Hematopoietic multipotent progenitor cell treated with erythropoietin and hydrocortisone succinate and interleukin-3 and kit ligand, for 17 days (in vitro differentiated cells): Measurements from ENCODE around the gene CCDC91.
"Not testable (repeated sequence)": the region's sequence is repeated elsewhere in the genome, so short reads cannot be mapped to it uniquely, and the experiment has no call there.

Experiments
- DNase-seq: peaks from one replicate; pipeline ENCODE4 v3.0.0-alpha.2; 2015; ENCODE audit warnings: low spot score

The CCDC91 gene

DNA sequence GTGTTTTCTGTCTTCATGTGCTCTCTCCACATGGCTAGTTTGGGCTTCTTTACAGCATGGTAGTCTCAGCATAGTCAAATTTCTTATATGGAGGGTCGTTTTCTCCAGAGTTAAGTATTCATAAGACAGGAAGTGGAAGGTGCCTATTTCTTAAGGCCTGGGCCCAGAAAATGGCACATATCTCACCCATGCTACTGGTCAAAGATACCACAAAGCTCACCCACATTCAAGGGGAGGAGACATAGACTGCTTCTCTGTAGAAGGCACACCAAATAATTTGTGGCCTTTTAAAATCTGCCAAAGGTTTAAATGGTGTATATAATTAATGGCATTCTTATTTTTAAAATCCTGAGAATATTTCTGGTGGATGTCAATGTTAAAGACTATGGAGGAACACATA is 44.8 kb downstream of the CCDC91 start:
- no peak for DNase-seq

DNA sequence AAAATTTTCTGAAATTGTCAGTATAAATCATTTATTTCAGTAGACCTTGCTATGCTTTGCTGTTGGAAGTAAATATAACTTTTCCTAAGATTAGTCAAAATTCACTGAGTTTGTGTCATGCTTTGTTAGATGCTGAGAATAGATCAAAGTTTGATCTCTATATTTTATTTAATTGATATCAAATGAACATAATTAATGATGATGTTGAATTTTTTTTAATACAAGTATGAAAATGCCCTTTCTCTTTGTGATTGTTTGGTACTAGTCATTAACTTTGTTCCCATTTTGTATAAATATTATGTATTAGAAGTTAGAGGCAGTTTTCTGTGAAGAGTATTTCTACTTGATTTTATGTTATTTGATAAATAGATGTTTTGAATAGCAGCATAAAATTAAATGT is 45.7 kb downstream of the CCDC91 start:
- DNase-seq, result no peak

DNA sequence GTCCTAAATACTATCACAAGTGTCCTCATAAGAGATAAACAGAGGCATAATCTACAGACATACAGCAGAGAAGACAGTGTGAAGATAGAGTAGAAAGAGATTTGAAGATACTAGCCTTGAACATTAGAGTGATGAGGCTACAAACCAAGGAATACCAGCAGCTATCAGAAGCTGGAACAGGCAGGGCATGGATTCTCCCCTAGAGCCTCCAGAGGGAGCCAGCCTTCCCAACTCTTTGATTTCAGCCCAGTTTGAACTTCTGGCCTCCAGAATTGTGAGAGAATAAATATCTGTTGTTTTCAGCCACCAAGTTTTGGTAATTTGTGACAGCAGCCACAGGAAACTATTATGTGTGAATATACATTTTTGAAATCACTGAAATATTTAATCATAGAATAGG is 47.2 kb downstream of the CCDC91 start:
- DNase-seq, result peak; percentile 26

DNA sequence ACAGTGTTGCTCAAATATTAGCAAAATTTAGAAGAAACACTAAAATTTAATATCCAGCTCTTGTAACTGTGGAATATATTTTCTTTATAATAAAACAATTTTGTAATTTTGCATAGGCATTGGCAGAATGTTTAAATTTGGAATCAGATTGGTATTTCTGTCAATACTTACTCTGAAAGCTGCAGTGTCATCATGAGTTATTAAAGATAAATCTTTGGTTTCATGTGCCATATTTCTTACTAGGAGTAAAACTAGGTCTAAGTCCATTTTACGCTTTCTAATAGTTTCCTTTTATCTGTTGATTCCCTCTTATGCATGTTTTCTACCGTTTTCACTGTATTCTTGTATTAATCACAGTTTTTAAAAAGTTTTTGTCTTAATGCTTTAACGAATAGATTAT is 49.7 kb downstream of the CCDC91 start:
- peak; percentile 47 for DNase-seq

DNA sequence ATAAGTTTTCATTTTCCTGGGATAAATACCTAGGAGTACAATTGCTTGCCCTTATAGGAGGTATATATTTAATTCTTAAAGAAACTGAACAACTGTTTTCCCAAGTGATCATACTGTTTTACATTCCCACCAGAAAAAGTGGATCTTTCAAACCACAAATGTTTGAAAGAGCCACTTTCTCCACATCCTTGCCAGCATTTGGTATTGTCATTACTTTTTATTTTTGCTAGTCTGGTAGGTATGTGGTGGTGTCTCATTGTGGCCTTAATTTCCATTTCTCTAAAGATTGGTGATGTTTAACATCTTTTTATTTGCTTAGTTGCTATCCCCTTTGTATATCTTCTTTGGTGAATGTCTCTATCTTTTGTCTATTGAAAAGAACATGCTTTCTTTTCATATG is 50.6 kb downstream of the CCDC91 start:
- no peak for DNase-seq

DNA sequence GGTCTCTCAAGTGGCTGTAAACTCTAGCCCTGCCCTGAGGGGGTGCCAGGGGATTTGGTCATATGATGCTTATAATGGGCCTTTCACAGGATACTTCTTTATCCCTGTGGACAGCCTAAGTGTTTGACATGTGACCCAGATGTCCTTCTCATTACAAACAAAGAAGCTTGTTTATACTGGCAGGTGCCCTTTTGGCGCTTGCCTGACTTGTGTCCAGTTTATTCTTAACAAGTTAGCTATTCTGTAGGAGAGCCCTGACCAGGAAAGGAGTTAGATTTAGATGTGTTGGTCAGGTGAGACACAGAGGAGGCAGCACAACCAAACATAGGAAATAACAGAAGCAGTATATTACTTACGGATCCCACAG is 51.9 kb downstream of the CCDC91 start:
- DNase-seq, result no peak

DNA sequence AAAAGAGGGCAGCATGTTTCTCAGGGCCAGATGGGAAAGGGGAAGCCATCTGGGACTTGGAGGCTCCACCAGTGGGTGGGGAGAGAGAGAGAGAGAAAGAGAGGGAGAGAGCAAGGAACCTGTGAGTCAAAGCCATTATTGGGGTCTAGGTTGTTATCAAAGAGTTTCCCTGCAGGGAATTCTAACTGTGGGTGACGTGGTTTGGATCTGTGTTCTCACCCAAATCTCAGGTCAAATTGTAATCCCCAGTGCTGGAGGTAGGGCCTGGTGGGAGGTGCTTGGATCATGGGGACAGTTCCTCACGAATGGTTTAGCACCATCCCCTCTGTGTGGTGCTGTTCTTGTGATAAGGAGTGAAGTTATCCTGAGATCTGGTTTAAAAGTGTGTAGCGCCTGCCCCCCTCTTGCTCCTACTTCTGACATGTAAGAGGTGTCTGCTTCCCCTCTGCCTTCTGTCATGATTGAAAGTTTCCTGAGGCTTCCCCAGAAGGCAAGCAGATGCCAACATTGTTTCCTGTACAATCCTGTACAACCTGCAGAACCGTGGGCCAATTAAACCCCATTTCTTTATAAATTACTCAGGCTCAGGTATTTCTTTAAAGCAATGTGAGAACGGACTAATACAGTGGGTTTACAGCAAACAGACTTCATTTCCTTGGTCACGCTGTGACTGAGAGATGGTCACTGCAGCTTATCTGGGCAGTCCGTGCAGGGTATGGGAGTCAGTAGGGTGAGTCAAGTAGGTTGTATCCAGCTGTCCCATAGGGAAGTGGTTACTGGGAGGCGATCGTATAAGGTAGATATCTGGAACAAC is 52.4 kb downstream of the CCDC91 start:
- peak; percentile 61 for DNase-seq

DNA sequence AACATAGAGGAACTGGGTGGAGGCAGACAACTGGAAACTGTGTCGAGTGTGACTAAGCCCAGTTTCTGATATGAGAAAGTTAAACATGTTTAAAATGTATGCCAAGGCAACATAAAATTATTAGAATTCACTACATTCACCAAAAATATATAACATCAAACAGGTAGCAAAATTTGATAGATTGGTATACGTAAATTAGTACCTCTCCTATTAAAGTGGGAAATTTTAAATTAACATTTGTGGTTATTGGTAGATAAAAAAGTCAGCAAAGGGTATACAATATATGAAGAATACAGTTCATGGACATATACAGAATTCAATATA is 53.0 kb downstream of the CCDC91 start:
- DNase-seq, result no peak

DNA sequence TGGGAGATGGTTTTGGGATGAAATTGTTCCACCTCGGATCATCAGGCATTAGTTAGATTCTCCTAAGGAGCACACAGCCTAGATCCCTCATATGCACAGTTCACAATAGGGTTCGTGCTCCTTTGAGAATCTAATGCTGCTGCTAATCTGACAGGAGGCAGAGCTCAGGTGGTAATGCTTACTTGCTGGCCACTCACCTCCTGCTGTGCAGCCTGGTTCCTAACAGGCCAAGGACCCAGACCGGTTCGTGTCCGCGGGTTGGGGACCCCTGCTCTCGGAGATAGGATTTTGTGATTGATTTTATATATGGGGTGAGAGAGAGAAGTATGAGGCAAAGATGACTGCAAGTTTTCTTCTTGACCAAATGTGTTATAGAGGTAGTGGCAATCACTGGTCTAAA is 57.5 kb downstream of the CCDC91 start:
- DNase-seq, result no peak

DNA sequence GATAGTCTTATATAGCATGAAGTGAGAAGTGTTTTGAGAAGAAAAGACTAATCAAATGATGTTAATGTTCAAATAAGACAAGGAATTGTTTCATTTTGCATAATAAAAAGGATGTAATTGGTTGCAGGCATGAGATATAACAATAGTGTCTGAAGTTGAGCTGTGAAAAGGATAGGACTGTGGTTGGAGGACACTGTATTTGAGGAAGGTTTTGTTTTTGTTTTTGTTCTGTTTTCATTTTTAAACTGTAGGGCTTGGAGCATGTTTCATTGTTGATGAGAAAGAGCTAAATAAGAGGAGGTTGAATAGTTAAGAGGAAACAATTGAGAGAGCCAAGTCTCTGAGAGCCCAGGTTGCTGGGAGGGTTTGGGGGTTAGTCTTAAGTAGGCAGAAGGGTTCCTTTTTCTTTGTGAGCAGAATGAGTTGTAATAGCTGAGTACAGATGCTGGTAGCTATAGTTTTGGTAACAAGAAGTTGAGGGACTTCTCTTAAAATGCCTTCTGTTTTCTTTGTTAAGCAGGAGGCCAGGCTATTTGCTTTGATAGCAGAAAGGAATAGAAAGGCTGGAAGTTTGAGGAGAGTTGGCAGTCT is 58.4 kb downstream of the CCDC91 start:
- DNase-seq, result no peak

DNA sequence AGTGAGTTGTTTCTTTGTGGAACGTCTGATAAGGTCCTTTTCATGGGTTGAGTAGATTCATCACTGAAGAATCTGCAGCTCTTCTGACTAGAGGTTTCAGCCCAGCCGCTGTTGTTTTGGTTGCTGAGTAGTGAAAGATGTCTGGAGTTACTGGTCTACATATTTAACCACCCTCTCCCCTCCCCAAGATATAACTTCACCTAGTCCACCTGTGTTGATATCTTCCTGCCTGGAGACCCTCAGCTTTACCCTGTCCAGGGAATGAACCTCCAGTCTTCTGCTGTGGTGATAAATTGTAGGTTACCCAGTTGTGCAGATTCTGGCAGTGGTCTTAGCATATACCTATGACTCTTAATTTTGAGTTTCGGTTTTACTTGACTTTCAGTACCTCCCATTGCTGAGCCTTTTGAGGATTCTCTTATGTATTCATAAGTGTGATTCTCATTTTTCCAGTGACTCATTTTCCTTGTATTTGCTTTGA is 62.9 kb downstream of the CCDC91 start:
- DNase-seq, result no peak

DNA sequence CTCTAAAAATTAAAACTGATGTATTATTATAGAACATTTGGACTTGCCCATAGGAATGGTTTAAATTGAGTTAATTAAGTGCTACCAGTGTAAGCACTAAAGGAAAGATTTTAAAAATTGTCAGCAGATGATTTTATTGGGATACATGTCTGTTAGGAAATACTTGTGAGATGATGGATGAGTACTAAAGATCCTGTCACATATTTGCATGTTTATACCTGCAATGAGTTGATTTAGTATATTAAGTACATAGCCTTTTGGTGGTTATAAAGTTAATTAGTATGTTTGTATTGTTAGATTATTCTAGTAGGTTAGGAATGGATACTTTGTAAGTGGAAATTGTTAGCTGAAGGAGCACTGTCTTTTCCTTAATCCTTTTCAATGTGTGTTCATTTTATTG is 67.2 kb downstream of the CCDC91 start:
- no peak for DNase-seq

DNA sequence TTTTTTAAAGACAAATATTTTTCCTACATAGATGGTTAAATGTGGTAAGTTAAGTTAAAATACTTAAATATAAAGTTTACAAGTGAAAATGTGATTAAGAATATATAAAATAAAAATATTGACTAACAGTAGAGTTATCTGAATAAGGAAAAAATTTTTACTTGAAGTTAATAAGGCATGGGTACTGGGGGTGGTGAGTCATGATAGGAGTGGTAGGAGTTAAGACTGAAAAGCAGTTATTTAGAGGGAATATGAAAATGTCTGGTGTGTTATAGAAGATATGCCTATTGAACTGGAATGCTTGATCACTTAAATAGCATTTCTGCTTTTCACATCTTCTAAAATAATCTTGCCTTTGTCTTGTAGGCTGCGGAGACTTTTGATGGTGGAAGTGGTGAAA is 68.7 kb downstream of the CCDC91 start:
- no peak for DNase-seq

DNA sequence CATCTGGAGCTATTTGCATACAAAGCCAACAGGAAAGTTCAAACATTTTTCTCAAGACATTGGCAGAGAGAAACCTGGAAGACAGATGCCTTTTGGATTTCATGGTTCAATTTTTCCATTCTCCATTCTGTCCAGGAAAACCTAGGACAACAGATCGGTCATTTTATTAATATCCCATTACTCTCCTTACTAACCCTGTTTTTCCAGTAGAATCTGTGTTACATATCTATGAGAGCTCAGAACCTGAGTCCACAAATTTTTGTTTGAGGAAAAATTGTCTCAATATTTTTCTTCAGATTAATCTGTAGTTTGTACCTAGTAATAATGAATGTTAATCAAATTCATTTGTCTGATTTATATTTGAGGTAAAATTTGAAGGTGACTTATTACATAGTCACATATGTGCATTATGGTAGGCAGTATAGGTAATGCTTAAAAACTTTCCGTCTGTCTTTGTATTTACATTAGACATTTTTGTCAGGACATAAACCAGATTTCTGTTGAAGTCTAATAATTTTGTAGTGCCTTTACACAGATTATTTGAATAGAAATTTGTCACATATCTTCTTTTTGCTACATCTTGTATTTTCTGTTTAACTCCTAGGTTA is 75.3 kb downstream of the CCDC91 start:
- no peak for DNase-seq

DNA sequence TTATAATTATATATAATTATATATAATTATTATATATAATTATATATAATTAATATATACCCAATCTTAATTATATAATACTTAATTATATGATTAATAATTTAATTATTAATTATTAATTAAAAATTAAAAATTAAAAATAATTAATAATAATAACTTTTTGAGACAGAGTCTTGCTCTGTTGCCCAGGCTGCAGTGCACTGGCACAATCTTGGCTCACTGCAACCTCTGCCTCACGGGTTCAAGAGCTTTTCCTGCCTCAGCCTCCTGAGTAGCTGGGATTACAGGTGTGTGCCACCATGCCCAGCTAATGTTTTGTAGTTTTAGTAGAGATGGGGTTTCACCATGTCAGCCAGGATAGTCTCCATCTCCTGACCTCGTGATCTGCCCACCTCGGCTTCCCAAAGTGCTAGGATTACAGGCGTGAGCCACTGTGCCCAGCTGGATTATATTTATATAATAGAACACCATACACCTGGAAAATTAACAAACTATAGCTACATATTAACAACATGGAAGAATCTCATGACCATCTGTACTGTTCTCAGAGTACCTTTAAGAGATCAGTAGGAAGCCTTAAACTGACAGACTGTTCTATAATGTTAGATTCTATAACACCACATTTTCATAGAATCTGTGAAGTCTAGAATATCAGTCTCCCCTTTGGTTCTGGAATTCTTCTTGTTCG is 77.8 kb downstream of the CCDC91 start:
- DNase-seq, result not testable (repeated sequence)

DNA sequence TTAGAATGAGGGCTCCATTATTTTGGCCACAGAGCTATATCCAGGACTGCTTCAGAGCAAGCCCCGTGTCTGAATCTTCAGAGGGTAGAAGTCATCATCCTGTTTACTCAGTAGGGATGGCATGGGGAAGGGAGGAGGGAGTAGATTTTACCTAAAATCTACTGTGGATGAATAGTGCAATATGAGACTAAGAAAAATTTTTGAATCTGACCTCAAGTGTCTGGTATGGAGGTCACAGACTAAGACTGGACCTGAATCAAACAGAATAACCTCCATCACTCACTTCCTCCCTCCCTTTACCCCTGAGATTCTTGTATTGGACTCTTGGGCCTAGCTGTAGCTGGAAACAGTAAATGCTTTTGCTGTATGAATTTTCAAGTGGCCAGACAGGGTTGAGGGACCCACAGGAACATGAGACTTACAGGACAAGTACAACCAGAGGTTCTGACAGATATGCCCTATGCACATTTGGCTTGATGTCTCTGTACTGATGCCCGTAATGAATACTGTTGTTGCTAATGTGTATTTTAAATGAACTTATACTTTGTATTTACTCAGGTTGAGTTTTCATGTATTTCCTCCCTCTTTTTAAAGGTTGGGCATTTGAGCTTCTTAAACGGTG is 78.5 kb downstream of the CCDC91 start:
- DNase-seq, result no peak

DNA sequence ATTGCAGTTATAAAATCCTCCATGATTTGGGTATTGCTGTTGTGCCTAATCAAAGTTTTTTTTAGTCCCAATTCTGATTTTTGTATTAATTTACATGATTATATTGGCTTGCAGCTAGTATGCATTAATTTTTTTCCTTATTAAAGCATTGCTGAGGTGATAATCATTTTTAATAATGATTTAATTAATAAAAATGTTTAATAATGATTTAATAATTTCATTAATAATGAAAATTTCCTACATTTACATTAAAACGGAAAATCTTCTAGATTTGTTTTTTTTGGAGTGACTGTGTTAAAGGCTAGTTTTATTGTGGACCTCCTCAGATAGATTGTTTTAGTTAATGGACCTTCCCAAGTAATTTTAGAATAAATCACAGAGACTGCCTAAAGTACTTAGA is 79.6 kb downstream of the CCDC91 start:
- no peak for DNase-seq

DNA sequence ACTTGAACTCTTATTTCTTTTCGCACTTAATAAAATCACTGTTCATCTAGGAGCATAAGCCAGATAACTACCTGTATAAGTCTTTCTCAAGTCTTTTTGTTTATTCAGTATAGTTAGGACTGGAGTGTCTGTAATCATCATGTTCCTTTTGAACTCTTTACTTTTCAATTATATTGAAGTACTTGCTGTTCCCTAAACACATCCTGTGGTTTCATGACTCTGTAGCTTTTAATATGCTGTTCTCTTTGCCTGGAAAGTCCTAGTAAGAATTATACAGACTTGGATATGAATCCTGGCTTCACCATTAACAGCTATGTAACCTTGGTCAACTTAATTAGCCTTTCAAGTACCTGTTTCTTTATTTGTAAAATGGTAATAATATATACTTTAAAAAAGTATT is 88.2 kb downstream of the CCDC91 start:
- no peak for DNase-seq

DNA sequence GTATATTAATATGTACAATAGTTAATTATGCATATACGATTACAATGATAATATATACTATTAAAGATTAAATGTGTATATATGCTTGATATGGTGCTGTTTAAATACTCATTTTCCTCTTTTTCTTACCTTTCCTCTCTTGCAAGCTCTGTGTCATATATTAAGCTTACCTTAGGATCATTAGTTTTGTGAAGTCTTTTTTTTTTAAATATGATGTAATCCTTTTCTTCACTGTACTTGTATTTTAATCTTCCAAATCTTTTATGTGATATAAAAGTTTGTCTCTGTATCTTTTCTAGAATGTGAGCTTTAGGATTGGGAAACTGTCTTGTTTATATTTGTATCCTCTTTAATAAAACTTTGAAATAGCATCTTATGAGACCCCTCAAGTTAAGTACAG is 88.7 kb downstream of the CCDC91 start:
- no peak for DNase-seq

DNA sequence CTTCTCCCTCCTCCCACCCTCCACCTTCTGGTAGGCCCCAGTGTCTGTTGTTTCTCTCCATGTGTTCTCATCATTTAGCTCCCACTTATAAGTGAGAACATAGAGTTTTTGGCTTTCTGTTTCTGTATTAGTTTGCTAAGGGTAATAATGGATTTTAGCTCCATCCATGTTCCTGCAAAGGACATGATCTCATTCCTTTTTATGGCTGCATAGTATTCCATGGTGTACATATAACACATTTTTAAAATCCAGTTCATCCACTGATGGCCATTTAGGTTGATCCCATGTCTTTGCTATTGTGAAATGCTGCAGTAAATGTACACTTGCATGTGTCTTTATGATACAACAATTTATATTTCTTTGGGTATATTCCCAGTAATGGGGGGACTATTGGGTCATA is 96.1 kb downstream of the CCDC91 start:
- DNase-seq, result no peak

DNA sequence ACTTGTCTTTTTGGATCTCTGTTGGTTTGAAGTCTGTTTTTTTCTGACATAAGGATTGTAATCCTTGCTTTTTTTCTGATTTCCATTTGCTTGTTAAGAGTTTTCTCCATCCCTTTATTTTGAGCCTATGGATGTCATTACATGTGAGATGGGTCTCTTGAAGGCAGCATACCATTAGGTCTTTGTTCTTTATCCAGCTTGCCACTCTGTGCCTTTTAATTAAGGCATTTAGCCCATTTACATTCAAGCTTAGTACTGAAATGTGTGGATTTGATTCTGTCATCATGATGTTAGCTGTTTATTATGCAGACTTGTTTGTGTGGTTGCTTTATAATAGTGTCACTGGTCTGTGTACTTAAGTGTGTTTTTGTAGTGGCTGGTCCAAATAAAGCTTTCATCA is 100.0 kb downstream of the CCDC91 start:
- DNase-seq, result no peak

DNA sequence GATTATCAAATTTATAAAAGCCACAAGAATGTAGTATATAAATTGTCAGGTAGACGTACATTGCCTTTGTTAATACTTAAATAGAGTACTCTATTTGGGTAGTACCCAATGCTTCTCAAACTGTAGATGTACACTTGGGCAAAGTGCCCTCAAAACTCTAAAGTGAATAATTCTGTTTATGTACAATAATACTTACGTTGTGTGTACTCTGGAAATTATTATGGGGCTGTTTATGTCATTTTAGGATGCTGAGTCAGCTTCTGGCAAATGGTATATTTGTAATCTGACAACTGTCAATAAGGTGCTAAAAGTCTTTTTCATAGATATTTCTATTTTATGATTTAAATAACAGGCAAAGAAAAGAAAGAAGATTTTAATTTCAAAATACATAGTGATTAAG is 102.4 kb downstream of the CCDC91 start:
- no peak for DNase-seq

DNA sequence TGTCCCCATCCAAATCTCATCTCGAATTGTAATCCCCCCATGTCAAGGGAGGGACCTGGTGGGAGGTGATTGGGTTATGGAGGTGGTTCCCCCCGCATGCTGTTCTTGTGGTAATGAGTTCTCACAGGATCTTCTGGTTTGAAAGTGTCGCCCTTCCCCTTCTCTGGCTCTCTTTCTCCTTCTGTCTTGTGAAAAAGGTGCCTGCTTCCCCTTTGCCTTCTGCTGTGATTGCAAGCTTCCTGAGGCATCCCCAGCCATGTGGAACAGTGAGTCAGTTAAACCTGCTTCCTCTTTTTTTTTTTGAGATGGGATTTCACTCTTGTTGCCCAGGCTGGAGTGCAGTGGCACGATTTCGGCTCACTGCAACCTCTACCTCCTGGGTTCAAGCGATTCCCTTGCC is 104.0 kb downstream of the CCDC91 start:
- DNase-seq, result no peak
